ENCODE results near the gene TMEM8B.

TMEM8B gene

DNA sequence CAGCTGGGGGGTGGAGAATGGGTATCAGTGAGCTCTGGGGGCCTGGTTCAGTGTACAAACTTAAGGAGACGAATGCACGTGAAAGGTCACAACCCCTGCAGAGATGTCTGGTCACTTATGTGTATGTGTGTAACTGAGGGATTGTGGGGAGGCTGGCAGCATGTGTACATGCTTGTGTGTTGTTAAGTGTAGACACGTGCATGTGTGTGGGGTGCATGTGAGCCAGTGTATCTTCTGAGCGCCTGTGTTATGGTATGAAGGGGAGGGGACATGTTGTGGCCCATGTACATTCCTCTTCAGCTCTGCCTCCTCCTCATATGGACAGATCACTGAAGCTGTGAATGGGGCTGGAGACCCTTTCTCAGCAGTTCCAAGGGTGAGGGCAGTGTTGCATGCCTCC is 2.0 kb downstream of the TMEM8B start:
- no peak overlapping the region for H3K4me3 ChIP-seq (ENCODE audit: low read length)
- no peak for TF ChIP-seq CTCF (IDR thresholded peaks at IDR 0.05; ENCODE audit: insufficient read depth, low read depth, low read length, missing control alignments)
- no peak for DNase-seq (ENCODE audit: low read depth)

- no peak overlapping the region for H3K4me3 ChIP-seq (ENCODE audit: low read length)
- TF ChIP-seq CTCF (IDR thresholded peaks at IDR 0.05; ENCODE audit: insufficient read depth, low read depth, low read length, missing control alignments), result no peak
- peak; percentile 33 for DNase-seq (ENCODE audit: low read depth)
Measured at GRCh38 chr9:35832814-35833213, 3.8 kb downstream of the TMEM8B start.

- no peak for TF ChIP-seq CTCF (IDR thresholded peaks at IDR 0.05; ENCODE audit: insufficient read depth, low read depth, low read length, missing control alignments)
- no peak for DNase-seq (ENCODE audit: low read depth)
Measured at GRCh38 chr9:35834260-35835215, 5.5 kb downstream of the TMEM8B start.

DNA sequence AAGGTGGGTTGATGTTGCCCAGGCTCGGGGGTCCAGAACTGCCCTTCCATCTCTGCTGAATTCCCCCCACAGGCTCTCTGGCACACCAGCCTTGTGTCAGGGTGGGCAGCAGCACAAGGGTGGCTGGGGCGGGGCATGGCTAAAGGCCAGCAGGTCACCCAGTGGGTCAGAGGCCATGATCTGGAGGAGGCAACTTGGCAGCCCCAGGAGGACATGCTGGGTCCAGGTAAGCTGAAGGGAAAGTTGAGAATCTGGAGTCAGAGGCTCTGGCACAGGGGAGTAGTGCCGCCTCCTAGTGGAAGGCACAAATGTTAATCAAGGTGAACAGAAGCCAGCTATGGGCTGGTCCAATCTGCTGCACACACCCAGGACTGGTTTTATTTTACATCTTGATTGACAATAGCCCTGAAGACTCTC is 6.2 kb downstream of the TMEM8B start:
- DNase-seq (ENCODE audit: low read depth), result peak; percentile 19
- peak; percentile 35 for TF ChIP-seq CTCF (IDR thresholded peaks at IDR 0.05; ENCODE audit: insufficient read depth, low read depth, low read length, missing control alignments)
- no peak overlapping the region for H3K4me3 ChIP-seq (ENCODE audit: low read length)

More at GRCh38 chr9:35834260-35835215, 5.5 kb downstream of the TMEM8B start:
- H3K4me3 ChIP-seq (ENCODE audit: low read length), result no peak overlapping the region

- TF ChIP-seq CTCF (IDR thresholded peaks at IDR 0.05; ENCODE audit: insufficient read depth, low read depth, low read length, missing control alignments), result no peak
- no peak for DNase-seq (ENCODE audit: low read depth)
- H3K4me3 ChIP-seq (ENCODE audit: low read length), result no peak overlapping the region
Measured at GRCh38 chr9:35835766-35836165, 6.7 kb downstream of the TMEM8B start.

DNA sequence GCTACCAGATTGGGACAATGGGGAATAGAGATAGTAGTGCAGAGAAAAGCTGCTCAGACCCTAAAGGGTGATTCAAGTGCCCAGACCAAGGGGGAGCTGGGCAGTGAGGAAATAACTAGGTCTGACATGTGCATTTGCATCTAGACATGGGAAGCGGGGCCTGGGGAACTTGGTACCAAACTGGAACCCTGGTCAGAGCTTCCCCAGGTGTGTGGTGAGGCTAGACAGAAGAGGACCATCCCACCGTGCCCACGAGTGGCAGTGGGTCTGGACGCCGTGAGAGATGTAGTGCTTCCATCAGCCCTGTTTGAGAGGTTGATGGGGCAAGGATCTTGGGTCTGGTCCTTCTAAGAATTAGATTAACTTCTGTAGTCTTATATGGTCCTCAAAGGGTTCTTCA is 7.6 kb downstream of the TMEM8B start:
- no peak for DNase-seq (ENCODE audit: low read depth)
- no peak for TF ChIP-seq CTCF (IDR thresholded peaks at IDR 0.05; ENCODE audit: insufficient read depth, low read depth, low read length, missing control alignments)
- H3K4me3 ChIP-seq (ENCODE audit: low read length), result no peak overlapping the region
